Uterus (tissue), 2 donors: ENCODE data around the gene STX18.

ENCODE experiments used
- CTCF ChIP-seq, 4 experiments: fragments of 200-600 bp in 2 of 4; fragments of 450-650 bp in 2 of 4; sonication (generic) in 2 of 4; IDR thresholded peaks; one replicate each; pipeline ENCODE4 v1.5.1; 2016 to 2019; ENCODE audit warnings: antibody characterized with exemption in 4 of 4, mild to moderate bottlenecking in 2 of 4, moderate library complexity in 1 of 4
- POLR2A ChIP-seq, 2 donors: fragments of 450-650 bp; IDR thresholded peaks; one replicate each; pipeline ENCODE4 v1.6.1; 2016; ENCODE audit warnings: antibody characterized with exemption in 2 of 2, mild to moderate bottlenecking in 1 of 2, moderate library complexity in 1 of 2

GRCh38 chr4:4504783-4505182 lies 37.1 kb downstream of the STX18 start:
- TF ChIP-seq CTCF (IDR thresholded peaks at IDR 0.05) (no peak), POLR2A (IDR thresholded peaks at IDR 0.05) (no peak)
